OCI-LY1 (cell line): ENCODE measurements around the gene VIPR2.

Experiments
- H2AFZ ChIP-seq: fragments of 200-600 bp; sonication (generic), shearing (Covaris generic); 2 replicates; pipeline ENCODE4 v1.6.0; 2014; ENCODE audit warnings: antibody characterized with exemption, mild to moderate bottlenecking, low read length
- H3F3A ChIP-seq: fragments of 200-600 bp; sonication (generic), shearing (Covaris generic); 2 replicates; pipeline ENCODE4 v1.6.0; 2014; ENCODE audit warnings: mild to moderate bottlenecking, antibody characterized with exemption, low read length, moderate library complexity; ENCODE audit not compliant: insufficient read depth
- H3K27ac ChIP-seq: fragments of 200-600 bp; sonication (generic); 2 replicates; pipeline ENCODE4 v1.5.1; 2014; ENCODE audit warnings: low read length, mixed run types, mild to moderate bottlenecking, low read depth; ENCODE audit not compliant: poor library complexity, severe bottlenecking
- H3K27me3 ChIP-seq: fragments of 200-600 bp; sonication (generic); 2 replicates; pipeline ENCODE4 v1.6.0; 2014; ENCODE audit warnings: antibody characterized with exemption, mild to moderate bottlenecking, low read length, moderate library complexity; ENCODE audit not compliant: insufficient read depth
- H3K36me3 ChIP-seq: fragments of 200-600 bp; sonication (generic); 2 replicates; pipeline ENCODE4 v1.6.1; 2014; ENCODE audit warnings: mild to moderate bottlenecking, antibody characterized with exemption, low read length, moderate library complexity, mixed read lengths; ENCODE audit not compliant: insufficient read depth
- H3K4me1 ChIP-seq: fragments of 200-600 bp; sonication (generic); 2 replicates; pipeline ENCODE4 v1.5.1; 2014; ENCODE audit warnings: mild to moderate bottlenecking, low read length, moderate library complexity; ENCODE audit not compliant: insufficient read depth, severe bottlenecking
- H3K4me2 ChIP-seq: fragments of 200-600 bp; sonication (generic), shearing (Covaris generic); 2 replicates; pipeline ENCODE4 v1.6.1; 2014; ENCODE audit warnings: low read length
- H3K4me3 ChIP-seq: fragments of 200-600 bp; sonication (generic); 2 replicates; pipeline ENCODE4 v1.5.1; 2014; ENCODE audit warnings: low read length, low read depth, mild to moderate bottlenecking, mixed read lengths; ENCODE audit not compliant: poor library complexity, severe bottlenecking
- H3K79me2 ChIP-seq: fragments of 200-600 bp; shearing (Covaris generic); 2 replicates; pipeline ENCODE4 v1.6.1; 2016; ENCODE audit warnings: mixed run types, low read length, mixed read lengths; ENCODE audit not compliant: insufficient read depth
- H3K9ac ChIP-seq: fragments of 200-600 bp; sonication (generic), shearing (Covaris generic); 2 replicates; pipeline ENCODE4 v1.6.1; 2014; ENCODE audit warnings: mild to moderate bottlenecking, low read length, mixed read lengths
- H3K9me2 ChIP-seq: fragments of 200-600 bp; sonication (generic), shearing (Covaris generic); 2 replicates; pipeline ENCODE4 v1.6.1; 2014; ENCODE audit warnings: low read depth, mild to moderate bottlenecking, low read length, mixed read lengths
- H3K9me3 ChIP-seq: fragments of 200-600 bp; shearing (Covaris generic); 2 replicates; pipeline ENCODE4 v1.6.1; 2014; ENCODE audit warnings: low read length, mixed read lengths
- H4K20me1 ChIP-seq: fragments of 200-600 bp; sonication (generic), shearing (Covaris generic); 2 replicates; pipeline ENCODE4 v1.6.0; 2016; ENCODE audit warnings: mild to moderate bottlenecking, low read length; ENCODE audit not compliant: insufficient read depth
- CTCF ChIP-seq: fragments of 200-600 bp; sonication (generic), shearing (Covaris generic); IDR thresholded peaks from 2 replicates; pipeline ENCODE4 v1.5.1; 2017; ENCODE audit warnings: mild to moderate bottlenecking, antibody characterized with exemption, low read length, moderate library complexity, mixed read lengths
- EZH2 ChIP-seq: fragments of 200-600 bp; sonication (generic), shearing (Covaris generic); IDR thresholded peaks from 2 replicates; pipeline ENCODE4 v1.8.0; 2017; ENCODE audit warnings: borderline replicate concordance, mixed run types, mild to moderate bottlenecking, antibody characterized with exemption, low read length, moderate library complexity, mixed read lengths

Gene VIPR2

GRCh38 chr7:159113056-159113455 is 31.6 kb downstream of the VIPR2 start:
- Histone ChIP-seq H4K20me1 (no peaks in the 10 kb centered on the region), H2AFZ (no peak overlapping the region), H3K9me3 (no peaks in the 10 kb centered on the region), H3K79me2 (no peaks in the 10 kb centered on the region), H3K4me3 (no peak overlapping the region), H3K27ac (no peak overlapping the region), H3K4me2 (no peak overlapping the region), H3F3A (no peaks in the 10 kb centered on the region), H3K27me3 (peaks cover 6% of the 10 kb centered on the region; the same call in 1 of the 2 replicates), H3K9me2 (no peaks in the 10 kb centered on the region), H3K4me1 (no peaks in the 10 kb centered on the region), H3K9ac (no peak overlapping the region), H3K36me3 (no peaks in the 10 kb centered on the region)
- TF ChIP-seq CTCF: no peak
- no peak for TF ChIP-seq EZH2

- Histone ChIP-seq H3K4me1 (no peaks in the 10 kb centered on the region), H3K27ac (no peak overlapping the region), H3K4me3 (no peak overlapping the region), H3K9me3 (no peaks in the 10 kb centered on the region), H3K9me2 (no peaks in the 10 kb centered on the region), H3F3A (no peaks in the 10 kb centered on the region), H3K27me3 (peaks cover 6% of the 10 kb centered on the region; the same call in 1 of the 2 replicates), H2AFZ (no peak overlapping the region), H4K20me1 (no peaks in the 10 kb centered on the region), H3K36me3 (no peaks in the 10 kb centered on the region), H3K4me2 (no peak overlapping the region), H3K79me2 (no peaks in the 10 kb centered on the region), H3K9ac (no peak overlapping the region)
- no peak for TF ChIP-seq EZH2
- TF ChIP-seq CTCF: no peak
These were observed 32.3 kb downstream of the VIPR2 start for GRCh38 chr7:159112136-159113011.

- Histone ChIP-seq H3K4me1 (no peaks in the 10 kb centered on the region), H4K20me1 (no peaks in the 10 kb centered on the region), H3K9me2 (no peaks in the 10 kb centered on the region), H3K27me3 (0 out of 2 replicates have a peak, but pooled peaks cover 7% of the 10 kb centered on the region), H2AFZ (no peak overlapping the region), H3K9ac (no peak overlapping the region), H3F3A (no peaks in the 10 kb centered on the region), H3K4me3 (no peak overlapping the region), H3K9me3 (no peaks in the 10 kb centered on the region), H3K4me2 (no peak overlapping the region), H3K27ac (no peak overlapping the region), H3K79me2 (no peaks in the 10 kb centered on the region), H3K36me3 (no peaks in the 10 kb centered on the region)
- TF ChIP-seq EZH2: no peak
- no peak for TF ChIP-seq CTCF
These were observed 35.0 kb downstream of the VIPR2 start for GRCh38 chr7:159109653-159110035.
